Measurements from ENCODE around the gene AGXT.

- TF ChIP-seq SIN3A (IDR thresholded peaks at IDR 0.05; ENCODE audit: low read depth) (no peak), ELF1 (IDR thresholded peaks at IDR 0.05; ENCODE audit: borderline replicate concordance, low read depth) (no peak), CBX3 (IDR thresholded peaks at IDR 0.05; ENCODE audit: low read depth) (no peak), POLR2AphosphoS5 (IDR thresholded peaks at IDR 0.05; ENCODE audit: low read depth, low read length) (no peak), POLR2A (IDR thresholded peaks at IDR 0.05; ENCODE audit: borderline replicate concordance, extremely low read depth, insufficient read depth, insufficient read length) (no peak), EZH2 (IDR thresholded peaks at IDR 0.05) (no peak), EZH2phosphoT487 (IDR thresholded peaks at IDR 0.05; ENCODE audit: borderline replicate concordance) (no peak), ZNF274 (IDR thresholded peaks at IDR 0.05; ENCODE audit: low read depth, low read length) (no peak), EGR1 (IDR thresholded peaks at IDR 0.05; ENCODE audit: low read depth) (no peak)
- TF ChIP-seq, protein P1, sequence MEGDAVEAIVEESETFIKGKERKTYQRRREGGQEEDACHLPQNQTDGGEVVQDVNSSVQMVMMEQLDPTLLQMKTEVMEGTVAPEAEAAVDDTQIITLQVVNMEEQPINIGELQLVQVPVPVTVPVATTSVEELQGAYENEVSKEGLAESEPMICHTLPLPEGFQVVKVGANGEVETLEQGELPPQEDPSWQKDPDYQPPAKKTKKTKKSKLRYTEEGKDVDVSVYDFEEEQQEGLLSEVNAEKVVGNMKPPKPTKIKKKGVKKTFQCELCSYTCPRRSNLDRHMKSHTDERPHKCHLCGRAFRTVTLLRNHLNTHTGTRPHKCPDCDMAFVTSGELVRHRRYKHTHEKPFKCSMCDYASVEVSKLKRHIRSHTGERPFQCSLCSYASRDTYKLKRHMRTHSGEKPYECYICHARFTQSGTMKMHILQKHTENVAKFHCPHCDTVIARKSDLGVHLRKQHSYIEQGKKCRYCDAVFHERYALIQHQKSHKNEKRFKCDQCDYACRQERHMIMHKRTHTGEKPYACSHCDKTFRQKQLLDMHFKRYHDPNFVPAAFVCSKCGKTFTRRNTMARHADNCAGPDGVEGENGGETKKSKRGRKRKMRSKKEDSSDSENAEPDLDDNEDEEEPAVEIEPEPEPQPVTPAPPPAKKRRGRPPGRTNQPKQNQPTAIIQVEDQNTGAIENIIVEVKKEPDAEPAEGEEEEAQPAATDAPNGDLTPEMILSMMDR (IDR thresholded peaks at IDR 0.05 in 2 of 3, conservative IDR thresholded peaks at IDR 0.05 in 1 of 3; ENCODE audit: borderline replicate concordance in 1 of 3, insufficient read depth in 1 of 3, low read depth in 2 of 3, low read length in 2 of 3), result no peak
These were observed 53.8 kb downstream of the AGXT start for GRCh38 chr2:240922245-240922981.
